ENCODE results near the gene PIK3R3.

DNA sequence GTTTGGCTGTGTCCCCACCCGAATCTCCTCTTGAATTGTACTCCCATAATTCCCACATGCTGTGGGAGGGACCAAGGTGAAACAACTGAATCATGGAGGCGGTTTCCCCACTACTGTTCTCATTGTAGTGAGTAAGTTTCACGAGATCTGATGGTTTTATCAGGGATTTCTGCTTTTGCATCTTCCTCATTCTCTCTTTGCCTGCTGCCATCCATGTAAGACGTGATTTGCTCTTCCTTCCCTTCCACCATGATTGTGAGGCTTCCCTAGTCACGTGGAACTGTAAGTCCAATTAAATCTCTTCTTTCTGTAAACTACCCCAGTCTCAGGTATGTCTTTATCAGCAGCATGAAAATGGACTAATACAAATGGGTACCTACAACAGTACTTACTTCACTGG is 73.5 kb downstream of the PIK3R3 start:
- TF ChIP-seq EZH2 (IDR thresholded peaks at IDR 0.05) (no peak), POLR2A (IDR thresholded peaks at IDR 0.05; ENCODE audit: borderline replicate concordance, extremely low read depth, insufficient read depth, insufficient read length) (no peak), ZNF274 (IDR thresholded peaks at IDR 0.05; ENCODE audit: low read depth, low read length) (no peak), TCF7L2 (IDR thresholded peaks at IDR 0.05; ENCODE audit: borderline replicate concordance, extremely low read depth, insufficient read depth, insufficient read length) (no peak), JUND (IDR thresholded peaks at IDR 0.05) (no peak), YY1 (IDR thresholded peaks at IDR 0.05; ENCODE audit: extremely low read depth, insufficient replicate concordance, low read depth, low read length) (no peak), SIN3A (IDR thresholded peaks at IDR 0.05; ENCODE audit: low read depth) (no peak), EZH2phosphoT487 (IDR thresholded peaks at IDR 0.05; ENCODE audit: borderline replicate concordance) (no peak), POLR2AphosphoS5 (IDR thresholded peaks at IDR 0.05; ENCODE audit: low read depth, low read length) (no peak), ZFX (IDR thresholded peaks at IDR 0.05) (no peak)
- TF ChIP-seq, protein P1, sequence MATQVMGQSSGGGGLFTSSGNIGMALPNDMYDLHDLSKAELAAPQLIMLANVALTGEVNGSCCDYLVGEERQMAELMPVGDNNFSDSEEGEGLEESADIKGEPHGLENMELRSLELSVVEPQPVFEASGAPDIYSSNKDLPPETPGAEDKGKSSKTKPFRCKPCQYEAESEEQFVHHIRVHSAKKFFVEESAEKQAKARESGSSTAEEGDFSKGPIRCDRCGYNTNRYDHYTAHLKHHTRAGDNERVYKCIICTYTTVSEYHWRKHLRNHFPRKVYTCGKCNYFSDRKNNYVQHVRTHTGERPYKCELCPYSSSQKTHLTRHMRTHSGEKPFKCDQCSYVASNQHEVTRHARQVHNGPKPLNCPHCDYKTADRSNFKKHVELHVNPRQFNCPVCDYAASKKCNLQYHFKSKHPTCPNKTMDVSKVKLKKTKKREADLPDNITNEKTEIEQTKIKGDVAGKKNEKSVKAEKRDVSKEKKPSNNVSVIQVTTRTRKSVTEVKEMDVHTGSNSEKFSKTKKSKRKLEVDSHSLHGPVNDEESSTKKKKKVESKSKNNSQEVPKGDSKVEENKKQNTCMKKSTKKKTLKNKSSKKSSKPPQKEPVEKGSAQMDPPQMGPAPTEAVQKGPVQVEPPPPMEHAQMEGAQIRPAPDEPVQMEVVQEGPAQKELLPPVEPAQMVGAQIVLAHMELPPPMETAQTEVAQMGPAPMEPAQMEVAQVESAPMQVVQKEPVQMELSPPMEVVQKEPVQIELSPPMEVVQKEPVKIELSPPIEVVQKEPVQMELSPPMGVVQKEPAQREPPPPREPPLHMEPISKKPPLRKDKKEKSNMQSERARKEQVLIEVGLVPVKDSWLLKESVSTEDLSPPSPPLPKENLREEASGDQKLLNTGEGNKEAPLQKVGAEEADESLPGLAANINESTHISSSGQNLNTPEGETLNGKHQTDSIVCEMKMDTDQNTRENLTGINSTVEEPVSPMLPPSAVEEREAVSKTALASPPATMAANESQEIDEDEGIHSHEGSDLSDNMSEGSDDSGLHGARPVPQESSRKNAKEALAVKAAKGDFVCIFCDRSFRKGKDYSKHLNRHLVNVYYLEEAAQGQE (IDR thresholded peaks at IDR 0.05; ENCODE audit: low read depth): no peak
- TF ChIP-seq, protein P2, sequence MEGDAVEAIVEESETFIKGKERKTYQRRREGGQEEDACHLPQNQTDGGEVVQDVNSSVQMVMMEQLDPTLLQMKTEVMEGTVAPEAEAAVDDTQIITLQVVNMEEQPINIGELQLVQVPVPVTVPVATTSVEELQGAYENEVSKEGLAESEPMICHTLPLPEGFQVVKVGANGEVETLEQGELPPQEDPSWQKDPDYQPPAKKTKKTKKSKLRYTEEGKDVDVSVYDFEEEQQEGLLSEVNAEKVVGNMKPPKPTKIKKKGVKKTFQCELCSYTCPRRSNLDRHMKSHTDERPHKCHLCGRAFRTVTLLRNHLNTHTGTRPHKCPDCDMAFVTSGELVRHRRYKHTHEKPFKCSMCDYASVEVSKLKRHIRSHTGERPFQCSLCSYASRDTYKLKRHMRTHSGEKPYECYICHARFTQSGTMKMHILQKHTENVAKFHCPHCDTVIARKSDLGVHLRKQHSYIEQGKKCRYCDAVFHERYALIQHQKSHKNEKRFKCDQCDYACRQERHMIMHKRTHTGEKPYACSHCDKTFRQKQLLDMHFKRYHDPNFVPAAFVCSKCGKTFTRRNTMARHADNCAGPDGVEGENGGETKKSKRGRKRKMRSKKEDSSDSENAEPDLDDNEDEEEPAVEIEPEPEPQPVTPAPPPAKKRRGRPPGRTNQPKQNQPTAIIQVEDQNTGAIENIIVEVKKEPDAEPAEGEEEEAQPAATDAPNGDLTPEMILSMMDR (IDR thresholded peaks at IDR 0.05 in 2 of 3, conservative IDR thresholded peaks at IDR 0.05 in 1 of 3; ENCODE audit: borderline replicate concordance in 1 of 3, insufficient read depth in 1 of 3, low read depth in 2 of 3, low read length in 2 of 3): no peak
- TF ChIP-seq, protein P3, sequence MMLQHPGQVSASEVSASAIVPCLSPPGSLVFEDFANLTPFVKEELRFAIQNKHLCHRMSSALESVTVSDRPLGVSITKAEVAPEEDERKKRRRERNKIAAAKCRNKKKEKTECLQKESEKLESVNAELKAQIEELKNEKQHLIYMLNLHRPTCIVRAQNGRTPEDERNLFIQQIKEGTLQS (IDR thresholded peaks at IDR 0.05): no peak
